HepG2 (cell line): ENCODE measurements around the gene NUDT19. TPM values are rescaled to one million over a fixed set of nuclear protein-coding genes. Genes with fewer than 3 reads are reported as not detected.

Experiments used
- BCL3 ChIP-seq: sonication (generic); formaldehyde crosslinking; IDR thresholded peaks from 2 replicates; pipeline ENCODE4 v1.5.1; 2020; ENCODE audit warnings: mild to moderate bottlenecking, missing genetic modification reagents, moderate library complexity
- GTF3A ChIP-seq: sonication (generic); formaldehyde crosslinking; conservative IDR thresholded peaks from 2 replicates; pipeline ENCODE4 v1.4.0; 2020; ENCODE audit warnings: mild to moderate bottlenecking, missing genetic modification reagents
- HNF4G ChIP-seq, 2 experiments: sonication (generic) in 1 of 2; formaldehyde crosslinking in 1 of 2; IDR thresholded peaks; 2 replicates each; pipeline versions ENCODE4 v1.4.0 to v1.6.1; 2011 to 2020; ENCODE audit warnings: borderline replicate concordance in 2 of 2, low read depth in 2 of 2, mild to moderate bottlenecking in 2 of 2, low read length in 1 of 2, missing genetic modification reagents in 1 of 2, moderate library complexity in 1 of 2
- RBM39 ChIP-seq: fragments of 200-400 bp; formaldehyde crosslinking; IDR thresholded peaks from one replicate; pipeline ENCODE4 v1.6.1; 2018; ENCODE audit warnings: antibody characterized with exemption, mild to moderate bottlenecking, low read depth, low read length; ENCODE audit not compliant: poor library complexity, severe bottlenecking
- REPIN1 ChIP-seq: sonication (generic); formaldehyde crosslinking; IDR thresholded peaks from 2 replicates; pipeline ENCODE4 v1.8.0; 2022; ENCODE audit warnings: missing genetic modification reagents, low read depth, mild to moderate bottlenecking, borderline replicate concordance
- SALL2 ChIP-seq: sonication (generic); formaldehyde crosslinking; IDR thresholded peaks from 2 replicates; pipeline ENCODE4 v1.8.1; 2023; ENCODE audit warnings: mild to moderate bottlenecking, missing genetic modification reagents, inconsistent platforms
- SP5 ChIP-seq: IDR thresholded peaks from 2 replicates; pipeline ENCODE4 v1.6.1; 2016; ENCODE audit warnings: low read depth, borderline replicate concordance
- TEAD2 ChIP-seq: sonication (generic); formaldehyde crosslinking; IDR thresholded peaks from 2 replicates; pipeline ENCODE4 v1.9.0; 2021; ENCODE audit warnings: missing genetic modification reagents
- THAP8 ChIP-seq: sonication (generic); formaldehyde crosslinking; IDR thresholded peaks from 2 replicates; pipeline ENCODE4 v1.5.1; 2020; ENCODE audit warnings: missing genetic modification reagents, mild to moderate bottlenecking, borderline replicate concordance
- ZFP36L1 ChIP-seq: sonication (generic); formaldehyde crosslinking; IDR thresholded peaks from 2 replicates; pipeline ENCODE4 v1.8.0; 2022; ENCODE audit warnings: mild to moderate bottlenecking, missing genetic modification reagents, moderate library complexity
- ZNF232 ChIP-seq: sonication (generic); formaldehyde crosslinking; IDR thresholded peaks from 2 replicates; pipeline ENCODE4 v1.4.0; 2020; ENCODE audit warnings: missing genetic modification reagents, borderline replicate concordance
- ZNF264 ChIP-seq: sonication (generic); formaldehyde crosslinking; IDR thresholded peaks from 2 replicates; pipeline ENCODE4 v1.4.0; 2020; ENCODE audit warnings: missing genetic modification reagents
- ZNF317 ChIP-seq: sonication (generic); formaldehyde crosslinking; IDR thresholded peaks from 2 replicates; pipeline ENCODE4 v1.5.0; 2020; ENCODE audit warnings: mild to moderate bottlenecking, missing genetic modification reagents
- ZNF563 ChIP-seq: sonication (generic); formaldehyde crosslinking; IDR thresholded peaks from 2 replicates; pipeline ENCODE4 v1.8.0; 2022; ENCODE audit warnings: mild to moderate bottlenecking, moderate library complexity, missing genetic modification reagents
- ZNF639 ChIP-seq: conservative IDR thresholded peaks from 2 replicates; pipeline ENCODE4 v1.6.1; 2018; ENCODE audit warnings: missing genetic modification reagents
- ZNF678 ChIP-seq: sonication (generic); formaldehyde crosslinking; IDR thresholded peaks from 2 replicates; pipeline ENCODE4 v1.4.0; 2020; ENCODE audit warnings: mild to moderate bottlenecking, missing genetic modification reagents
- ZNF704 ChIP-seq: sonication (generic); formaldehyde crosslinking; IDR thresholded peaks from 2 replicates; pipeline ENCODE4 v1.8.1; 2023; ENCODE audit warnings: mild to moderate bottlenecking, inconsistent platforms, moderate library complexity, missing genetic modification reagents, borderline replicate concordance
- polyA plus RNA-seq, 8 experiments: library from polyadenylated mRNA; depleted of rRNA in 3 of 8; stranded (reverse) in 7 of 8; unstranded in 1 of 8; fragments of >200 nt; fragmentation: Illumina TruSeq in 4 of 8; extraction: Trizol in 4 of 8; gene quantifications; 2 replicates each; pipeline versions ENCODE4 v1.2.1 to v1.2.3, GENCODE V29; 2011 to 2016; ENCODE audit warnings: low read depth in 4 of 8, missing spikeins in 1 of 8, mixed read lengths in 1 of 8; ENCODE audit not compliant: insufficient read depth in 1 of 8
- total RNA-seq, 5 experiments: library from RNA; depleted of rRNA; stranded (reverse); fragments of >200 nt; fragmentation: Illumina TruSeq; extraction: Trizol; gene quantifications; 2 replicates each; pipeline ENCODE4 v1.2.3, GENCODE V29; 2016; ENCODE audit warnings: low read depth in 1 of 5
- TF ChIP-seq, protein P1 (sequence below): sonication (generic); formaldehyde crosslinking; IDR thresholded peaks from 2 replicates; pipeline ENCODE4 v1.5.1; 2020; ENCODE audit warnings: missing genetic modification reagents, mild to moderate bottlenecking, borderline replicate concordance
- TF ChIP-seq, protein P2 (sequence below): sonication (generic); formaldehyde crosslinking; IDR thresholded peaks from 2 replicates; pipeline ENCODE4 v1.8.0; 2022; ENCODE audit warnings: mild to moderate bottlenecking, missing genetic modification reagents

The NUDT19 gene
- total and polyA plus RNA-seq, 2 of the 13 experiments (the other 11 are each of a cell fraction or from before 2014, with no cell fraction given) = 3.1 to 3.6 TPM

DNA sequence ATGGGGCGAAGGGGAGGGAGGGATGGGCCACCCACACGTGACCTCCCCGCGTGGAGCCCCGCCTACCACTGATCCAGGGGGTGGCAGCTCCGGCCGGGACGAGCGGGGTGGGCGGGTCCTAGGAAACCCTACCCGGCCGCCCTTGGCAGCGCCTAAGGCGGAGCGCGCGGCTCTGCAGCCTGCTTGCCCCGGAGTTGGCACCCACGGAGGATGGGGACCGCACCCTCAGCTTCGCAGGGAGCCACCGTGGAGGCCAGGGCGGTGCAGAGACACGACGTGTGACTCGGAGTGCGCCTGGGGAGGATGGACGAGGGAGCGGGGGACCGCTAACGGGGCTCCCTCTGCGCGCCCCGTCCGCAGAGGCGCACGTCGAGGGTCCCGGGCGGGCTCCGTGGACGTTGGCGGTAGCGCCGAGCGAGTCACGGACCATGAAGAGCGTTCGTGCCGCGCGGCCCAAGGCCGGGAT lies 15.9 kb upstream of the NUDT19 start, which contains the start of gene RGS9BP (continued):
- TF ChIP-seq ZNF704 (CRISPR knock-in tag) (no peak), THAP8 (CRISPR knock-in tag) (no peak), ZNF563 (CRISPR knock-in tag) (0 out of 2 replicates have a peak, but pooled peaks have one; percentile 19), HNF4G (IDR thresholded peaks at IDR 0.05; ENCODE audit: borderline replicate concordance, low read depth, low read length) (no peak), HNF4G (CRISPR knock-in tag; IDR thresholded peaks at IDR 0.05; ENCODE audit: borderline replicate concordance, low read depth) (no peak), ZNF639 (no peak), TEAD2 (no peak), RBM39 (no peak), ZNF232 (no peak), ZNF678 (CRISPR knock-in tag) (no peak), BCL3 (CRISPR knock-in tag) (no peak), ZNF264 (CRISPR knock-in tag) (no peak), GTF3A (no peak), REPIN1 (CRISPR knock-in tag) (no peak), ZNF317 (CRISPR knock-in tag) (no peak), SALL2 (CRISPR knock-in tag) (no peak), ZFP36L1 (0 out of 2 replicates have a peak, but pooled peaks have one; percentile 2), SP5 (CRISPR knock-in tag) (no peak)
- TF ChIP-seq, protein P1, sequence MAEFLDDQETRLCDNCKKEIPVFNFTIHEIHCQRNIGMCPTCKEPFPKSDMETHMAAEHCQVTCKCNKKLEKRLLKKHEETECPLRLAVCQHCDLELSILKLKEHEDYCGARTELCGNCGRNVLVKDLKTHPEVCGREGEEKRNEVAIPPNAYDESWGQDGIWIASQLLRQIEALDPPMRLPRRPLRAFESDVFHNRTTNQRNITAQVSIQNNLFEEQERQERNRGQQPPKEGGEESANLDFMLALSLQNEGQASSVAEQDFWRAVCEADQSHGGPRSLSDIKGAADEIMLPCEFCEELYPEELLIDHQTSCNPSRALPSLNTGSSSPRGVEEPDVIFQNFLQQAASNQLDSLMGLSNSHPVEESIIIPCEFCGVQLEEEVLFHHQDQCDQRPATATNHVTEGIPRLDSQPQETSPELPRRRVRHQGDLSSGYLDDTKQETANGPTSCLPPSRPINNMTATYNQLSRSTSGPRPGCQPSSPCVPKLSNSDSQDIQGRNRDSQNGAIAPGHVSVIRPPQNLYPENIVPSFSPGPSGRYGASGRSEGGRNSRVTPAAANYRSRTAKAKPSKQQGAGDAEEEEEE (CRISPR knock-in tag) = no peak
- TF ChIP-seq, protein P2, sequence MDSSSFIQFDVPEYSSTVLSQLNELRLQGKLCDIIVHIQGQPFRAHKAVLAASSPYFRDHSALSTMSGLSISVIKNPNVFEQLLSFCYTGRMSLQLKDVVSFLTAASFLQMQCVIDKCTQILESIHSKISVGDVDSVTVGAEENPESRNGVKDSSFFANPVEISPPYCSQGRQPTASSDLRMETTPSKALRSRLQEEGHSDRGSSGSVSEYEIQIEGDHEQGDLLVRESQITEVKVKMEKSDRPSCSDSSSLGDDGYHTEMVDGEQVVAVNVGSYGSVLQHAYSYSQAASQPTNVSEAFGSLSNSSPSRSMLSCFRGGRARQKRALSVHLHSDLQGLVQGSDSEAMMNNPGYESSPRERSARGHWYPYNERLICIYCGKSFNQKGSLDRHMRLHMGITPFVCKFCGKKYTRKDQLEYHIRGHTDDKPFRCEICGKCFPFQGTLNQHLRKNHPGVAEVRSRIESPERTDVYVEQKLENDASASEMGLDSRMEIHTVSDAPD (CRISPR knock-in tag) = 0 out of 2 replicates have a peak, but pooled peaks have one; percentile 28
